ENCODE results near the gene STIM2.

DNA sequence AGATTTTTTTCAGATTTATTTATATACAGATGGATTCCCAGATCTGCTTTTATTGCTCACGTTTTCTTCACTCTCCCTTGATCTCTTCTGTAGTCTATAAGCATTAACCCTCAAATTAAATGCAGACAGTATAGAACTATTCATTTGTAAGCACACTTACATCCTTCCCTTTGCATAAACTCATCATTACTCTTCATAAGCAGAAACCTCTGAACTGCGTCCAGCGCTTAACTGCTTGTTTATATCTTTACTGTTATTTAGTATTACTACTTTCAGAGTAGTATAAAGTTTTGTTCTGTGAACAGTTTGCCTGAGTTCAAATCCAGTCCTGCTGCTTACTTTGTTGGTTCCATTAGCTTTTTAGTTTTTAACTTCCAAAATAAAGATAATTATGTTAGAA lies 132.9 kb downstream of the STIM2 start:
- TF ChIP-seq POLR2A (IDR thresholded peaks at IDR 0.05), result no peak
- TF ChIP-seq CTCF (IDR thresholded peaks at IDR 0.05 in 8 of 11, conservative IDR thresholded peaks at IDR 0.05 in 3 of 11), result no peak
- TF ChIP-seq POLR2AphosphoS5 (IDR thresholded peaks at IDR 0.05), result no peak

Data from spleen (tissue), 7 donors.